SK-N-SH (cell line): ENCODE results near the gene FAHD2A. TPM values are rescaled to one million over a fixed set of nuclear protein-coding genes. Genes with fewer than 3 reads are reported as not detected.

Experiments used
- CTCF ChIA-PET: fragments of 300-600, 350-600 bp; formaldehyde crosslinking; extraction: SDS; loops from one replicate; lab custom pipeline; 2021; lab: Yijun Ruan, JAX
- POLR2A ChIA-PET: fragments of 350-600 bp; sonication (Branson Sonifier 250); formaldehyde crosslinking; extraction: SDS; loops from one replicate; lab custom pipeline; 2020; ENCODE audit warnings: antibody characterized with exemption, inconsistent platforms; lab: Yijun Ruan, JAX
- DNase-seq: peaks from one replicate; pipeline ENCODE4 v3.0.0; 2012
- H2AFZ ChIP-seq: fragments of 200-600 bp; sonication (generic); 2 replicates; pipeline ENCODE4 v1.8.1; 2016; ENCODE audit warnings: antibody characterized with exemption, mild to moderate bottlenecking, low read depth
- H3F3A ChIP-seq: fragments of 200-600 bp; sonication (generic); replicated peaks from 2 replicates; pipeline ENCODE3; 2016; ENCODE audit warnings: antibody characterized with exemption, mild to moderate bottlenecking; ENCODE audit not compliant: insufficient read depth
- H3K27ac ChIP-seq, 2 experiments: fragments of 200-500 bp in 1 of 2; fragments of 200-600 bp in 1 of 2; sonication (Bioruptor generic) in 1 of 2; sonication (generic), shearing (Covaris generic) in 1 of 2; 2 replicates each; pipeline versions ENCODE4 v1.5.1 to v1.6.1; 2014 to 2016; ENCODE audit warnings: low read depth in 2 of 2, inconsistent platforms in 1 of 2, low read length in 1 of 2, mild to moderate bottlenecking in 1 of 2, mixed read lengths in 1 of 2
- H3K27me3 ChIP-seq: fragments of 200-600 bp; sonication (generic), shearing (Covaris generic); 2 replicates; pipeline ENCODE4 v1.6.1; 2016; ENCODE audit warnings: mixed run types; ENCODE audit not compliant: insufficient read depth
- H3K36me3 ChIP-seq, 2 experiments: fragments of 200-500 bp in 1 of 2; fragments of 200-600 bp in 1 of 2; sonication (Bioruptor generic) in 1 of 2; sonication (generic) in 1 of 2; replicated peaks in 1 of 2; 2 replicates each; pipeline versions ENCODE3 to v1.5.1; 2014 to 2016; ENCODE audit warnings: low read length in 1 of 2, mild to moderate bottlenecking in 1 of 2; ENCODE audit not compliant: insufficient read depth in 2 of 2, control insufficient read depth in 1 of 2
- H3K4me1 ChIP-seq, 2 experiments: fragments of 200-500 bp in 1 of 2; fragments of 200-600 bp in 1 of 2; sonication (Bioruptor generic) in 1 of 2; sonication (generic), shearing (Covaris generic) in 1 of 2; 2 replicates each; pipeline versions ENCODE4 v1.5.1 to v1.6.1; 2014 to 2016; ENCODE audit warnings: low read depth in 1 of 2, low read length in 1 of 2, mixed run types in 1 of 2; ENCODE audit not compliant: insufficient read depth in 2 of 2, control insufficient read depth in 1 of 2
- H3K4me2 ChIP-seq: fragments of 200-600 bp; sonication (generic), shearing (Covaris generic); 2 replicates; pipeline ENCODE4 v1.6.1; 2017; ENCODE audit warnings: mixed run types
- H3K4me3 ChIP-seq, 2 experiments: fragments of 200-500 bp in 1 of 2; fragments of 200-600 bp in 1 of 2; sonication (Bioruptor generic) in 1 of 2; sonication (generic), shearing (Covaris generic) in 1 of 2; 2 replicates each; pipeline versions ENCODE4 v1.5.1 to v1.8.1; 2014 to 2016; ENCODE audit warnings: low read depth in 2 of 2, inconsistent platforms in 1 of 2, low read length in 1 of 2, mild to moderate bottlenecking in 1 of 2, mixed read lengths in 1 of 2, moderate library complexity in 1 of 2
- H3K79me2 ChIP-seq: fragments of 200-600 bp; sonication (generic); 2 replicates; pipeline ENCODE4 v1.8.1; 2017; ENCODE audit warnings: mild to moderate bottlenecking; ENCODE audit not compliant: insufficient read depth
- H3K9ac ChIP-seq: fragments of 200-600 bp; sonication (generic); 2 replicates; pipeline ENCODE4 v1.6.1; 2017; ENCODE audit warnings: mixed run types
- H3K9me2 ChIP-seq: fragments of 200-600 bp; sonication (generic); 2 replicates; pipeline ENCODE4 v1.6.1; 2017; ENCODE audit warnings: mixed run types
- H3K9me3 ChIP-seq: fragments of 200-600 bp; sonication (generic); 2 replicates; pipeline ENCODE4 v1.6.1; 2017; ENCODE audit warnings: mixed run types, mild to moderate bottlenecking, moderate library complexity
- H4K20me1 ChIP-seq: fragments of 200-600 bp; sonication (generic); 2 replicates; pipeline ENCODE4 v1.6.1; 2017; ENCODE audit warnings: mild to moderate bottlenecking, mixed run types; ENCODE audit not compliant: insufficient read depth
- EP300 ChIP-seq, 2 experiments: IDR thresholded peaks; 2 replicates each; pipeline versions ENCODE4 v1.4.0 to v1.6.1; 2012; ENCODE audit warnings: borderline replicate concordance in 1 of 2, low read depth in 1 of 2, low read length in 1 of 2
- EZH2phosphoT487 ChIP-seq: fragments of 200-600 bp; sonication (generic); IDR thresholded peaks from 2 replicates; pipeline ENCODE4 v1.6.1; 2017; ENCODE audit warnings: low read depth, mixed run types, mild to moderate bottlenecking, antibody characterized with exemption, moderate library complexity, borderline replicate concordance
- JUND ChIP-seq: IDR thresholded peaks from 2 replicates; pipeline ENCODE4 v1.4.0; 2012
- NRF1 ChIP-seq: IDR thresholded peaks from 2 replicates; pipeline ENCODE4 v1.6.1; 2012; ENCODE audit warnings: low read depth, mild to moderate bottlenecking, low read length
- PBX3 ChIP-seq: IDR thresholded peaks from 2 replicates; pipeline ENCODE4; 2012
- REST ChIP-seq: IDR thresholded peaks from 2 replicates; pipeline ENCODE4 v1.6.1; 2012; ENCODE audit warnings: mild to moderate bottlenecking, low read depth, low read length, moderate library complexity
- RXRA ChIP-seq: IDR thresholded peaks from 2 replicates; pipeline ENCODE4 v1.4.0; 2012; ENCODE audit warnings: low read depth, mild to moderate bottlenecking, borderline replicate concordance
- USF1 ChIP-seq: IDR thresholded peaks from 2 replicates; pipeline ENCODE4 v1.4.0; 2012; ENCODE audit warnings: low read depth, borderline replicate concordance
- YY1 ChIP-seq: IDR thresholded peaks from 2 replicates; pipeline ENCODE4 v1.4.0; 2012; ENCODE audit warnings: low read depth, mild to moderate bottlenecking
- ZBTB33 ChIP-seq: IDR thresholded peaks from 2 replicates; pipeline ENCODE4 v1.4.0; 2012; ENCODE audit warnings: low read depth, borderline replicate concordance
- WGBS: methylation state at CpG from one replicate; pipeline ENCODE4 v1.1.6; 2017; ENCODE audit warnings: low lambda C conversion rate; 5-methylcytosine and 5-hydroxymethylcytosine counted together
- polyA plus RNA-seq, 3 experiments: library from polyadenylated mRNA; depleted of rRNA; stranded (reverse); fragments of >200 nt; gene quantifications; 2 replicates each; pipeline ENCODE4 v1.2.3, GENCODE V29; 2012

The FAHD2A gene
- polyA plus RNA-seq, 1 of the 3 experiments (the other 2 are of a cell fraction) = 40.5 TPM

GRCh38 chr2:95372845-95373244 lies 29.7 kb upstream of the FAHD2A start:
- H3K27me3 ChIP-seq = peaks cover 20% of the 10 kb centered on the region; the same call in 1 of the 2 replicates
- CTCF ChIA-PET = interaction anchor here (1.3 kb wide), 1 partner anchor 16 kb away, joined by 5 read pairs; no protein-coding TSS in a partner anchor

GRCh38 chr2:95374029-95374428 lies 28.5 kb upstream of the FAHD2A start:
- DNase-seq = no peak
- Histone ChIP-seq H3K9me3 (no peaks in the 10 kb centered on the region), H3K9me2 (no peaks in the 10 kb centered on the region), H3K4me1 (no peaks in the 10 kb centered on the region), H3K4me2 (no peak overlapping the region), H2AFZ (no peak overlapping the region), H3K27me3 (peaks cover 20% of the 10 kb centered on the region; the same call in 1 of the 2 replicates), H3K36me3 (no peaks in the 10 kb centered on the region), H3K27ac (no peak overlapping the region), H3K9ac (no peak overlapping the region), H3K79me2 (no peaks in the 10 kb centered on the region), H3F3A (no peaks in the 10 kb centered on the region), H4K20me1 (no peaks in the 10 kb centered on the region), H3K4me3 (no peak overlapping the region)
- peak; percentile 86 for TF ChIP-seq REST
- no peak for TF ChIP-seq YY1
- no peak for TF ChIP-seq EP300 (IDR thresholded peaks at IDR 0.05; ENCODE audit: borderline replicate concordance in 1 of 2, low read depth in 1 of 2, low read length in 1 of 2)
- TF ChIP-seq ZBTB33 = no peak
- no peak for TF ChIP-seq USF1
- no peak for TF ChIP-seq EZH2phosphoT487
- TF ChIP-seq JUND = no peak
- no peak for TF ChIP-seq RXRA
- CTCF ChIA-PET = interaction anchor here (1.3 to 1.4 kb wide), 2 partner anchors 15 kb away, joined by 4 to 5 read pairs; no protein-coding TSS in a partner anchor
- 80% methylated on average over 2 of the region's 6 CpGs for WGBS
- POLR2A ChIA-PET = no interaction called here

More at GRCh38 chr2:95372845-95373244, 29.7 kb upstream of the FAHD2A start:
- Histone ChIP-seq H3K4me1 (no peaks in the 10 kb centered on the region), H3K9me3 (no peaks in the 10 kb centered on the region), H3K4me2 (no peak overlapping the region), H3K79me2 (no peaks in the 10 kb centered on the region)
- no peak for TF ChIP-seq PBX3
- no peak for TF ChIP-seq RXRA
- no peak for TF ChIP-seq NRF1
- TF ChIP-seq, all 33 proteins: peak for 0
- no peak for DNase-seq
- no peaks in the 10 kb centered on the region for H3F3A ChIP-seq
- H3K9me2 ChIP-seq = no peaks in the 10 kb centered on the region
- no peak overlapping the region for H3K4me3 ChIP-seq
- H3K36me3 ChIP-seq = no peaks in the 10 kb centered on the region
- no peak overlapping the region for H3K9ac ChIP-seq
- H3K27ac ChIP-seq = no peak overlapping the region
- H2AFZ ChIP-seq = no peak overlapping the region
- 31% methylated on average over 8 of the region's 8 CpGs for WGBS
- no peaks in the 10 kb centered on the region for H4K20me1 ChIP-seq
- POLR2A ChIA-PET = no interaction called here
